ENCODE results near the gene SLC25A5. TPM values are rescaled to one million over a fixed set of nuclear protein-coding genes. Genes with fewer than 3 reads are reported as not detected.
"Not testable (repeated sequence)": the region's sequence is repeated elsewhere in the genome, so short reads cannot be mapped to it uniquely, and the experiment has no call there.

SLC25A5 gene
- total RNA-seq, 1 experiment from 2014 or later: 573 TPM

- Mint-ChIP-seq H3K27me3 (ENCODE audit: low read depth) (no peaks in the 10 kb centered on the region; the same call in 1 of the 2 replicates), H3K36me3 (no peaks in the 10 kb centered on the region), H3K27ac (no peak overlapping the region), H3K4me3 (no peak overlapping the region), H3K4me1 (no peaks in the 10 kb centered on the region; the same call in 1 of the 2 replicates), H3K9me3 (no peaks in the 10 kb centered on the region)
- ChIA-PET CTCF (no interaction called here), POLR2A (interaction anchor here (0.7 kb wide), 1 partner anchor 24 kb away, joined by 5 read pairs; the partner anchor contains the start of gene SLC25A5)
- DNase-seq (ENCODE audit: low spot score): no peak
- ATAC-seq: no peak
- TF ChIP-seq ZSCAN18 (CRISPR knock-in tag; IDR thresholded peaks at IDR 0.05) (no peak), HMGA2 (CRISPR knock-in tag; IDR thresholded peaks at IDR 0.05) (no peak), ZMAT4 (CRISPR knock-in tag; IDR thresholded peaks at IDR 0.05) (no peak), SP1 (CRISPR knock-in tag; conservative IDR thresholded peaks at IDR 0.05) (no peak), GABPB1 (CRISPR knock-in tag; IDR thresholded peaks at IDR 0.05) (no peak), AR (CRISPR knock-in tag; IDR thresholded peaks at IDR 0.05) (no peak), ATF3 (CRISPR knock-in tag; conservative IDR thresholded peaks at IDR 0.05) (no peak), FOXK1 (CRISPR knock-in tag; IDR thresholded peaks at IDR 0.05) (no peak), MLX (CRISPR knock-in tag; IDR thresholded peaks at IDR 0.05) (no peak), NFYB (CRISPR knock-in tag; conservative IDR thresholded peaks at IDR 0.05; ENCODE audit: low read depth) (no peak), NR2C2 (CRISPR knock-in tag; IDR thresholded peaks at IDR 0.05) (no peak)
These were observed 24.2 kb downstream of the SLC25A5 start for GRCh38 chrX:119492463-119492862.

- H3K4me3 Mint-ChIP-seq; POLR2A ChIA-PET; ATAC-seq; H3K4me1 Mint-ChIP-seq; H3K36me3 Mint-ChIP-seq; H3K9me3 Mint-ChIP-seq; H3K27me3 Mint-ChIP-seq (ENCODE audit: low read depth); DNase-seq (ENCODE audit: low spot score); H3K27ac Mint-ChIP-seq: not testable (repeated sequence)
- CTCF ChIA-PET: interaction anchor here (0.7 to 1.7 kb wide), 8 partner anchors 11 to 375 kb away, joined by 3 to 11 read pairs (median 4); partner anchors contain the start of gene SOWAHD
These were observed 25.7 kb downstream of the SLC25A5 start for GRCh38 chrX:119493851-119494495.

- peaks cover 4% of the 10 kb centered on the region; the same call in 1 of the 2 replicates for H3K4me1 Mint-ChIP-seq
- DNase-seq (ENCODE audit: low spot score): no peak
- H3K4me3 Mint-ChIP-seq: no peak overlapping the region
- H3K27ac Mint-ChIP-seq: no peak overlapping the region
- ATAC-seq: no peak; the same call in 1 of the 2 replicates
- ChIA-PET POLR2A (interaction anchor here (0.6 kb wide), 1 partner anchor 1057 kb away, joined by 4 read pairs; no protein-coding TSS in a partner anchor), CTCF (interaction anchor here (1.1 to 1.5 kb wide), 2 partner anchors 13 to 16 kb away, joined by 5 to 8 read pairs; no protein-coding TSS in a partner anchor)
- no peaks in the 10 kb centered on the region for H3K9me3 Mint-ChIP-seq
- H3K27me3 Mint-ChIP-seq (ENCODE audit: low read depth): no peaks in the 10 kb centered on the region; the same call in 1 of the 2 replicates
- H3K36me3 Mint-ChIP-seq: no peaks in the 10 kb centered on the region
- TF ChIP-seq USF2 (CRISPR knock-in tag; IDR thresholded peaks at IDR 0.05) (no peak), FOXP1 (CRISPR knock-in tag; IDR thresholded peaks at IDR 0.05; ENCODE audit: borderline replicate concordance) (no peak), FOXP4 (CRISPR knock-in tag; IDR thresholded peaks at IDR 0.05) (no peak), ZNF425 (CRISPR knock-in tag; conservative IDR thresholded peaks at IDR 0.05) (no peak), IRF1 (CRISPR knock-in tag; IDR thresholded peaks at IDR 0.05) (no peak), FOXK1 (CRISPR knock-in tag; IDR thresholded peaks at IDR 0.05) (no peak)
These were observed 27.8 kb downstream of the SLC25A5 start for GRCh38 chrX:119495734-119496726.
